Measurements from ENCODE around the gene AFM. TPM values are rescaled to one million over a fixed set of nuclear protein-coding genes. Genes with fewer than 3 reads are reported as not detected.

The AFM gene
- total and polyA plus RNA-seq, 2 donors (not counting 3 experiments of a cell fraction or from before 2014, with no cell fraction given): not detected

DNA sequence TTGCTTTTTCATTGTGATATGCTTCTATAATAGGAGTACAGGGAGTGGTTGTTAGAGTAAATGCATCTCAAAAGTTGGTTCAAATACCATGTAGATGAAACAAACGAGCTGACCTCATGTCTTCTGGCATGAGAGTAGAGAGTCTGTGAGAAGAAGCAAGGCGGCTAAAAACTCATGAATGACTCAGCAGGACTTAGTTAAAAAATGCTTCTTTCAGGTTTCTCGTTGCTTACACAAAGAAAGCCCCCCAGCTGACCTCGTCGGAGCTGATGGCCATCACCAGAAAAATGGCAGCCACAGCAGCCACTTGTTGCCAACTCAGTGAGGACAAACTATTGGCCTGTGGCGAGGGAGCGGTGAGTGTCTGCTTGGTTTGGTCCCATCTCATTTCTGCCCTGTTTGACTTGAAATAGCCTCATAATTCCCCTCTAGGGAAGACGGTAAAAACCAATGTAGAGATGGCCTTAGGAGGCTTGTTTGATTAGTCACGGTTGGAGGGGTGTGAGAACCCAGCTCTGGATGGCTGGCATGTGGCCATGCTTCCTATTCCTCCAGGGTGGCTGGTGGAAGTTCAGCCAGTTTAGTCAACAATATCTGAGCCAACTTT lies 31.0 kb upstream of the AFM start:
- Histone ChIP-seq H3K36me3 (ENCODE audit: control insufficient read depth in 2 of 2, extremely low read depth in 1 of 2, insufficient read depth in 2 of 2, low read length in 2 of 2) (no peaks in the 10 kb centered on the region), H4K20me1 (replicated peaks; ENCODE audit: control insufficient read depth, extremely low read depth, insufficient read depth, low read length) (no peaks in the 10 kb centered on the region), H3K4me1 (ENCODE audit: control insufficient read depth, extremely low read depth, insufficient read depth, low read length) (no peaks in the 10 kb centered on the region), H3K4me3 (replicated peaks in 1 of 3; ENCODE audit: insufficient read depth in 1 of 3, low read depth in 1 of 3, low read length in 3 of 3) (no peak overlapping the region), H3K9me1 (replicated peaks; ENCODE audit: control insufficient read depth, extremely low read depth, insufficient read depth, low read length) (no peaks in the 10 kb centered on the region), H2AFZ (ENCODE audit: low read depth, low read length) (no peak overlapping the region), H3K9me3 (replicated peaks; ENCODE audit: control insufficient read depth, insufficient read depth, low read length) (no peaks in the 10 kb centered on the region), H3K4me2 (ENCODE audit: insufficient read depth, low read length) (no peak overlapping the region), H3K79me2 (ENCODE audit: control insufficient read depth, insufficient read depth, low read length) (no peaks in the 10 kb centered on the region), H3K27ac (ENCODE audit: insufficient read depth, low read depth, low read length) (no peak overlapping the region), H3K9ac (replicated peaks; ENCODE audit: extremely low read depth, insufficient read depth, low read length) (no peak overlapping the region), H3K27me3 (ENCODE audit: control insufficient read depth in 2 of 2, insufficient read depth in 2 of 2, low read length in 2 of 2) (peaks cover 6 to 30% of the 10 kb centered on the region in 2 experiments)
- TF ChIP-seq POLR2AphosphoS5 (IDR thresholded peaks at IDR 0.05; ENCODE audit: insufficient read depth, low read depth, low read length): no peak
- TF ChIP-seq FOS (IDR thresholded peaks at IDR 0.05; ENCODE audit: borderline replicate concordance, insufficient read depth, low read length): no peak
- TF ChIP-seq, protein P1, sequence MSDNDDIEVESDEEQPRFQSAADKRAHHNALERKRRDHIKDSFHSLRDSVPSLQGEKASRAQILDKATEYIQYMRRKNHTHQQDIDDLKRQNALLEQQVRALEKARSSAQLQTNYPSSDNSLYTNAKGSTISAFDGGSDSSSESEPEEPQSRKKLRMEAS (IDR thresholded peaks at IDR 0.05; ENCODE audit: insufficient read depth, insufficient read length): no peak
- no peak for TF ChIP-seq POLR2A (IDR thresholded peaks at IDR 0.05; ENCODE audit: low read depth, low read length)
- TF ChIP-seq GATA2 (IDR thresholded peaks at IDR 0.05; ENCODE audit: insufficient read depth, insufficient read length, low read depth, low read length): no peak
- no peak for TF ChIP-seq JUN (IDR thresholded peaks at IDR 0.05; ENCODE audit: borderline replicate concordance, insufficient read depth, insufficient read length, low read depth)
- TF ChIP-seq EZH2 (IDR thresholded peaks at IDR 0.05; ENCODE audit: borderline replicate concordance, low read depth, low read length, severe bottlenecking): no peak
- no peak for TF ChIP-seq MYC (IDR thresholded peaks at IDR 0.05; ENCODE audit: low read depth, low read length)
- TF ChIP-seq, protein P2, sequence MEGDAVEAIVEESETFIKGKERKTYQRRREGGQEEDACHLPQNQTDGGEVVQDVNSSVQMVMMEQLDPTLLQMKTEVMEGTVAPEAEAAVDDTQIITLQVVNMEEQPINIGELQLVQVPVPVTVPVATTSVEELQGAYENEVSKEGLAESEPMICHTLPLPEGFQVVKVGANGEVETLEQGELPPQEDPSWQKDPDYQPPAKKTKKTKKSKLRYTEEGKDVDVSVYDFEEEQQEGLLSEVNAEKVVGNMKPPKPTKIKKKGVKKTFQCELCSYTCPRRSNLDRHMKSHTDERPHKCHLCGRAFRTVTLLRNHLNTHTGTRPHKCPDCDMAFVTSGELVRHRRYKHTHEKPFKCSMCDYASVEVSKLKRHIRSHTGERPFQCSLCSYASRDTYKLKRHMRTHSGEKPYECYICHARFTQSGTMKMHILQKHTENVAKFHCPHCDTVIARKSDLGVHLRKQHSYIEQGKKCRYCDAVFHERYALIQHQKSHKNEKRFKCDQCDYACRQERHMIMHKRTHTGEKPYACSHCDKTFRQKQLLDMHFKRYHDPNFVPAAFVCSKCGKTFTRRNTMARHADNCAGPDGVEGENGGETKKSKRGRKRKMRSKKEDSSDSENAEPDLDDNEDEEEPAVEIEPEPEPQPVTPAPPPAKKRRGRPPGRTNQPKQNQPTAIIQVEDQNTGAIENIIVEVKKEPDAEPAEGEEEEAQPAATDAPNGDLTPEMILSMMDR (IDR thresholded peaks at IDR 0.05; ENCODE audit: extremely low read depth in 1 of 2, insufficient read depth in 1 of 2, low read depth in 1 of 2, low read length in 2 of 2): no peak
- FAIRE-seq (no peak), DNase-seq (ENCODE audit: low read depth, low spot score) (no peak)
- POLR2A ChIA-PET: no interaction called here
- BruUV-seq (replicated peaks): no TSS peak
- dilution Hi-C loops (cut with MboI; ENCODE audit: extremely low pct_ligation_motif_present, low sequenced_read_pairs): no loop called here
- intact Hi-C loops (cut with micrococcal nuclease): no loop called here
- CTCF ChIA-PET: no interaction called here

Measured in endothelial cell of umbilical vein (primary cell).